OCI-LY7 (cell line): ENCODE measurements around the gene TGFBI. TPM values are rescaled to one million over a fixed set of nuclear protein-coding genes. Genes with fewer than 3 reads are reported as not detected.

Experiments
- BruUV-seq: library from RNA; stranded (reverse); fragments of 400-500 nt; replicated peaks from 2 replicates; lab custom pipeline; 2021; lab: Mats Ljungman, UMichigan
- CTCF ChIA-PET: fragments of 300-600 bp; sonication (Branson Sonifier 250); formaldehyde crosslinking; loops from one replicate; lab custom pipeline; 2022; ENCODE audit warnings: antibody characterized with exemption; ENCODE audit not compliant: unreplicated experiment; lab: Charles Lee
- POLR2A ChIA-PET: fragments of 300-600 bp; sonication (Branson Sonifier 250); formaldehyde crosslinking; loops from one replicate; lab custom pipeline; 2022; ENCODE audit warnings: antibody characterized with exemption; lab: Charles Lee
- DNase-seq: peaks from one replicate; pipeline ENCODE4 v3.0.0-alpha.2; 2015; ENCODE audit warnings: low spot score
- H2AFZ ChIP-seq: fragments of 200-600 bp; sonication (generic), shearing (Covaris generic); 2 replicates; pipeline ENCODE4 v1.6.1; 2014; ENCODE audit warnings: mild to moderate bottlenecking, antibody characterized with exemption, low read length, moderate library complexity
- H3K27ac ChIP-seq: fragments of 200-600 bp; sonication (generic); 2 replicates; pipeline ENCODE4 v1.5.1; 2014; ENCODE audit warnings: mixed run types, low read depth, mild to moderate bottlenecking, moderate library complexity, low read length, inconsistent platforms; ENCODE audit not compliant: poor library complexity, severe bottlenecking
- H3K36me3 ChIP-seq: fragments of 200-600 bp; sonication (generic); 2 replicates; pipeline ENCODE4 v1.6.1; 2014; ENCODE audit warnings: mild to moderate bottlenecking, antibody characterized with exemption, low read length, moderate library complexity, mixed read lengths; ENCODE audit not compliant: insufficient read depth
- H3K4me1 ChIP-seq: fragments of 200-600 bp; sonication (generic); 2 replicates; pipeline ENCODE4 v1.5.1; 2014; ENCODE audit warnings: mild to moderate bottlenecking, low read length; ENCODE audit not compliant: insufficient read depth, poor library complexity, severe bottlenecking
- H3K4me2 ChIP-seq: fragments of 200-600 bp; sonication (generic); 2 replicates; pipeline ENCODE4 v1.6.1; 2014; ENCODE audit warnings: mild to moderate bottlenecking, low read length
- H3K4me3 ChIP-seq: fragments of 200-600 bp; sonication (generic); 2 replicates; pipeline ENCODE4 v1.5.1; 2014; ENCODE audit warnings: mild to moderate bottlenecking, low read depth, low read length; ENCODE audit not compliant: poor library complexity, severe bottlenecking
- H3K79me2 ChIP-seq: fragments of 200-600 bp; sonication (generic); 2 replicates; pipeline ENCODE4 v1.6.1; 2016; ENCODE audit warnings: low read depth, mild to moderate bottlenecking, low read length, moderate library complexity, mixed read lengths; ENCODE audit not compliant: insufficient read depth
- H3K9me2 ChIP-seq: fragments of 200-600 bp; sonication (generic); 2 replicates; pipeline ENCODE4 v1.6.1; 2016; ENCODE audit warnings: mild to moderate bottlenecking, low read length, mixed read lengths; ENCODE audit not compliant: insufficient read depth
- H3K9me3 ChIP-seq: fragments of 200-600 bp; sonication (generic); 2 replicates; pipeline ENCODE4 v1.6.1; 2014; ENCODE audit warnings: mild to moderate bottlenecking, mixed run types, low read length, mixed read lengths
- H4K20me1 ChIP-seq: fragments of 200-600 bp; sonication (generic); 2 replicates; pipeline ENCODE4 v1.6.1; 2014; ENCODE audit warnings: mild to moderate bottlenecking, antibody characterized with exemption, low read length, moderate library complexity, mixed read lengths; ENCODE audit not compliant: insufficient read depth
- CTCF ChIP-seq: fragments of 200-600 bp; sonication (generic); conservative IDR thresholded peaks from 2 replicates; pipeline ENCODE4 v1.5.1; 2014; ENCODE audit warnings: mild to moderate bottlenecking, antibody characterized with exemption, low read length, moderate library complexity, mixed read lengths
- EZH2phosphoT487 ChIP-seq: fragments of 200-600 bp; sonication (generic); IDR thresholded peaks from 2 replicates; pipeline ENCODE4 v1.6.1; 2018; ENCODE audit warnings: low read depth, borderline replicate concordance, mild to moderate bottlenecking, mixed run types, antibody characterized with exemption, low read length, moderate library complexity, mixed read lengths
- intact Hi-C: fragments of 100-400 bp; cut with micrococcal nuclease; formaldehyde crosslinking; loops from one replicate; pipeline ENCODE4 v1.10.0; 2022; ENCODE audit not compliant: unreplicated experiment
- total RNA-seq, 2 experiments: library from RNA; depleted of rRNA in 1 of 2; stranded (reverse); fragments of >200 nt in 1 of 2; shearing (Covaris generic) in 1 of 2; gene quantifications; 2 replicates each; pipeline ENCODE4 v1.2.3, GENCODE V29; 2014 to 2022

The TGFBI gene
- total RNA-seq, 2 experiments from 2014 or later, result not detected

- intact Hi-C loops, result loop anchor here (2.0 kb wide), 1 partner anchor 132 kb away; no protein-coding TSS in a partner anchor
- H3K9me2 ChIP-seq, result no peaks in the 10 kb centered on the region
- DNase-seq, result no peak
- H3K9me3 ChIP-seq, result 0 out of 2 replicates have a peak, but pooled peaks cover 5% of the 10 kb centered on the region
- peak overlapping the region; percentile 80 for H3K4me2 ChIP-seq
- H3K4me3 ChIP-seq, result peak overlapping the region; percentile 36
- ChIA-PET POLR2A (interaction anchor here (0.7 to 2.9 kb wide), 7 partner anchors 10 to 1715 kb away, joined by 3 to 17 read pairs (median 6); no protein-coding TSS in a partner anchor), CTCF (interaction anchor here (0.5 to 1.2 kb wide), 3 partner anchors 51 to 133 kb away, joined by 3 to 10 read pairs (median 4); no protein-coding TSS in a partner anchor)
- H4K20me1 ChIP-seq, result no peaks in the 10 kb centered on the region
- no peak for TF ChIP-seq CTCF
- no peak for TF ChIP-seq EZH2phosphoT487
- H2AFZ ChIP-seq, result peak overlapping the region; percentile 96
- BruUV-seq, result no TSS peak
- H3K27ac ChIP-seq, result peak overlapping the region; percentile 93
- H3K4me1 ChIP-seq, result peaks cover 78% of the 10 kb centered on the region
- no peaks in the 10 kb centered on the region for H3K79me2 ChIP-seq
- H3K36me3 ChIP-seq, result peaks cover 3% of the 10 kb centered on the region; the same call in 1 of the 2 replicates
Measured at GRCh38 chr5:136036293-136036911, 7.6 kb downstream of the TGFBI start.

- Histone ChIP-seq H3K79me2 (no peaks in the 10 kb centered on the region), H3K9me3 (0 out of 2 replicates have a peak, but pooled peaks cover 5% of the 10 kb centered on the region), H3K4me1 (peaks cover 78% of the 10 kb centered on the region), H3K4me3 (peak overlapping the region; percentile 36), H4K20me1 (no peaks in the 10 kb centered on the region), H3K9me2 (no peaks in the 10 kb centered on the region), H3K4me2 (peak overlapping the region; percentile 80), H2AFZ (peak overlapping the region; percentile 96), H3K27ac (peak overlapping the region; percentile 93), H3K36me3 (peaks cover 3% of the 10 kb centered on the region; the same call in 1 of the 2 replicates)
- CTCF ChIA-PET, result no interaction called here
- POLR2A ChIA-PET, result interaction anchor here (0.7 to 2.9 kb wide), 13 partner anchors 8 to 1715 kb away, joined by 3 to 17 read pairs (median 4); partner anchors contain the start of gene SMAD5
- no peak for TF ChIP-seq EZH2phosphoT487
- TF ChIP-seq CTCF, result no peak
- no TSS peak for BruUV-seq
- intact Hi-C loops, result loop anchor here (2.0 kb wide), 1 partner anchor 132 kb away; no protein-coding TSS in a partner anchor
- peak; percentile 90 for DNase-seq
Measured at GRCh38 chr5:136037001-136037705, 8.4 kb downstream of the TGFBI start.
